HG03139 (cell line): ENCODE measurements around the gene EPC2.

Experiments used
- ATAC-seq: cut with Tn5 transposase; IDR thresholded peaks from one replicate; pipeline ENCODE4 v1.9.1; 2021; ENCODE audit not compliant: unreplicated experiment

Gene EPC2, protein sequence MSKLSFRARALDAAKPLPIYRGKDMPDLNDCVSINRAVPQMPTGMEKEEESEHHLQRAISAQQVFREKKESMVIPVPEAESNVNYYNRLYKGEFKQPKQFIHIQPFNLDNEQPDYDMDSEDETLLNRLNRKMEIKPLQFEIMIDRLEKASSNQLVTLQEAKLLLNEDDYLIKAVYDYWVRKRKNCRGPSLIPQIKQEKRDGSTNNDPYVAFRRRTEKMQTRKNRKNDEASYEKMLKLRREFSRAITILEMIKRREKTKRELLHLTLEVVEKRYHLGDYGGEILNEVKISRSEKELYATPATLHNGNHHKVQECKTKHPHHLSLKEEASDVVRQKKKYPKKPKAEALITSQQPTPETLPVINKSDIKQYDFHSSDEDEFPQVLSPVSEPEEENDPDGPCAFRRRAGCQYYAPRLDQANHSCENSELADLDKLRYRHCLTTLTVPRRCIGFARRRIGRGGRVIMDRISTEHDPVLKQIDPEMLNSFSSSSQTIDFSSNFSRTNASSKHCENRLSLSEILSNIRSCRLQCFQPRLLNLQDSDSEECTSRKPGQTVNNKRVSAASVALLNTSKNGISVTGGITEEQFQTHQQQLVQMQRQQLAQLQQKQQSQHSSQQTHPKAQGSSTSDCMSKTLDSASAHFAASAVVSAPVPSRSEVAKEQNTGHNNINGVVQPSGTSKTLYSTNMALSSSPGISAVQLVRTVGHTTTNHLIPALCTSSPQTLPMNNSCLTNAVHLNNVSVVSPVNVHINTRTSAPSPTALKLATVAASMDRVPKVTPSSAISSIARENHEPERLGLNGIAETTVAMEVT

DNA sequence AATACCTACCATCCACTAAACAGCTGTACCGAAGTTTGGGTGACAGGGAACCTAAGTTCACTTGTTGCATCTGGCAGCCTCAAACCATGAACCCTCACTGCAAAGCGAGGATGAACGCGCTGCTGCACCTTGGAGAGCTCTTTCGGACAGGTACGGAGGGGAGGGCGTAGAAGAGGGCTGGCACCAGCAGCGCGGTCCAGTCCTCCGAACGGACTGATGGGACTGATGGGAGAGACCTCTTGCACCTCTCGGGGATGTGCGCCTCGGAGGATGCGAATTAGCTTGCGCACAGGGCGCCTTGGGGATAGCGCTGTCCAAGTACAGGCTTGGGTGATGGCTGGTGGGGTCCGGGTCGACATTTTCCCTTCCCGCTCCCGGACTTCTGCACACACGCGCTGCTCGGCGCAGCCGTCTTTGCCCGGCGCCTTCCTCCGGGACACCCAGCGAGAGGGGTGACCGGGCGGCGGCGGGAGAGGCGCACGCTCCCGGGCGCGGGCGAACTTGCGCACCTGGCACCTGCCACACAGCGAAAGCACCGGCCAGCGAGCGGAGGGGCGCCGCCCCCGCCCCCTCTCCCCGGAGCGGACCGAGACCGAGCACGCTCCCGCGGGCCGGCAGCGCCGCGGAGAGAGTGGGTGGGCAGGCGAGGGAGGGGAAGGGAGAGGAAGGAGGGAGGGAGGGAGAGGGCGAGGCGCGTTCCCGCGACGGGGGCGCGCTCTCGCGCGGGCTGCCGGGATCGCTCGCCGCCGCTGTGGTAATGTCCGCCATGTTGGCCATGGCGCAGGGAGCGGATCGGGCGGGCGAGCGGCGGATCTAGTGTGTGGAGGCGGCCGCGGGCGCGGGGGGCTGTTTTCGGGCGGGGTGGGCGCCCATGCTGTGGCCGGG lies at the start of gene EPC2:
Gene EPC2 (plus strand): TSS at position 754 of the 885 bp plus-strand sequence. CDS start 267 bp downstream, outside the sequence.
- peak; percentile 52 for ATAC-seq

GRCh38 chr2:148596018-148596417 lies 48.5 kb upstream of the EPC2 start:
- no peak for ATAC-seq

DNA sequence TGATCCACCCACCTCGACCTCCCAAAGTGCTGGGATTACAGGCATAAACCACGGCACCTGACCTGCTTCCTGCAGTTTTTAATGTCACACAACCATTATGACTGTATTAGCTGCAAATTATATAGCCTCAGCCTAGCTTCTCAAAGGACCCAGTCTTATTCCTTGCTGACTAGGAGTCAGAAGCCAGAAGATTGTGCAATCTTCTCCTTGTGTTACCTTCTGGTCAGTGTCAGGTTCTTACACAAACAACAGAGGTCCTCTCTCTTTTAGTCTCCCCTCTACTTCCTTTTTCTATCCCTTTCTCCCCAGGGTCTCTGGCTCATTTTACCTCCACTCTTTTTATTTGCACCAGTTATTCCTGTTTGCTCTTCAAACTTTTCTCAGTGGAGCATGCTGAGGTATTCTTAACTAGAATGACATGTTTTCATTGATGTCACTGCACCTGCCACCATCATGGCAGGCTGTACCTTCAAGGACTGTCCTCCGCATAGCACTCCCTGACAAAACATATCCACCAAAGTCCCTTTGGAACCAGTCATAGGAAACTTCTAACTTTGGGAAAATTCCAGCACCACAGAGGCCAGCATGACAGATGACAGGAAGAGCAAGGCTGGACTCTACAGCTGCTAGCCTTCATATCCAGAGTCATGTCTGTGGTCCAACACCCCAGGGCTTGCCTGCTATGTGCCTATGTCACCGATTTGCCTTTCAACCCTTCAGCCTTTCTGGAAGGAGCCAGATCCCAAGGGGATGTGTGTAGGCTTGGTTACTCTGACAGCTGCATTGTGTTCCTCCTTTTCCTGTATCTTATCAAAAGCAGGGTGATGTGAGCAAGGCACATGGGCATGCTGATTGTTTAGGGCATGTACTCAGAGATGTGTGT lies 45.2 kb upstream of the EPC2 start:
- ATAC-seq, result no peak

- no peak for ATAC-seq
Measured at GRCh38 chr2:148602885-148603561, 41.5 kb upstream of the EPC2 start.

DNA sequence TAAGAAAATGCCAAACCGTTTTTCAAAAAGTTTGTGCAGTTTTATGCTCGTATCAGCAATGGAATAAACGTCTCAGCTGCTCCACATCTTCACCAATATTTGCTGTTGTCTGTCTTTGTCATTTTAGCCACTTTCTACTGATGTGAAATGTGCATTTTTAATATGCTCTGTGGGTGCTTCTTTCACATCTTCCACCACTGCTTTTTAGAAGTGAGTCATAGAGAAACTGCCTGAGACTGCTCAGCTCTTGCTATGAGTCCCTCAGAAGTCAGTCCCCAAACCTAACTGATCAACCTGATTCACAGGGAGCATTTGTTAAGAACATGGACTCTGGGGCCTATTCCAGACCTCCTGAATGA lies 41.0 kb upstream of the EPC2 start:
- ATAC-seq, result peak; percentile 97

GRCh38 chr2:148604927-148605326 lies 39.6 kb upstream of the EPC2 start:
- no peak for ATAC-seq

DNA sequence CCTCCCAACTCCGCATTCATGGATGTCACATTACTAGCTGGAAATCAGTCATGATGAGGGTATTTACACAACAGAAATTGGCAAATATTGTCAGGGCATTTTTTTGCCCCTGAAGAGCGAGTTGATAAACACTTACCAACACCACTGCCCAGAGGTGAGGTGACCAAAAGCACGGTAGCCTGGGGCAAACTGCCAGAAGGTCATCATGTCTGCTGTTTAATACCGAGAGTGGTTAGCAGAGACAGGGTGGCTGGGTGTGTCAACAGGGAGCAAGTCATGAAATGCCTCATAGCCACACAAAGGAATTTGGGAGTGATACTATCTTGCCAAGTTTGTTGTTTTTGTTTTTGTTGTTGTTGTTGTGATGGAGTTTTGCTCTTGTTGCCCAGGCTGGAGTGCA lies 37.0 kb upstream of the EPC2 start:
- ATAC-seq, result no peak

DNA sequence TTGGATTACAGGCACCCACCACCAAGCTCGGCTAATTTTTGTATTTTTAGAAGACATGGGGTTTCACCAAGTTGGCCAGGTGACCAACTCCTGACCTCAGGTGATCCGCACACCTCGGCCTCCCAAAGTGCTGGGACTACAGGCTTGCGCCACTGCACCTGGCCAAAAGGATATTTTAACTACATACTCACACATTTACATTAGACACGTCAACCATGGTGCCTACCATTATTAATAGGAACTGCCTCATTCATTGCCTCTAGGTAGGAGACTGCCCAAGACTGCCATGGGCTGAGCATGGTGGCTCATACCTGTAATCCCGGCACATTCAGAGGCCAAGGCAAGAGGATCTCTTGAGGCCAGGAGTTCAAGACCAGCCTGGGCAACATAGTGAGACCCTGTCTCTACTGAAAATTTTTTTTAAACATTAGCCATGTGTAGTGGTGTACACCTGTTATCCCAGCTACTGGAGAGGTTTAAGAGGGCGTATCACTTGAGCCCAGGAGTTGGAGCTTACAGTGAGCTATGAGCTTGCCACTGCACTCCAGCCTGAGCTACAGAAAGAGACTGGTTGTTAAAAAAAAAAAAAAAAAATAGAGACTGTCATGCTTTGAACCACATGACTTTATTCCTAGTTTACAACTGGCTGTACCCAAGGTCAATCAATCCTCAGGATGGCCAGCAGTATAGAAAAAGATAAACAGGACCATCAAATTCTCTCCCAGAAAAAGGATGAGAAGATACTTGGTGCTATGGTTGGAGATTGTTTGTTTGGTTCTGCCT lies 31.1 kb upstream of the EPC2 start:
- no peak for ATAC-seq

- peak; percentile 31 for ATAC-seq
Measured at GRCh38 chr2:148614014-148614321, 30.6 kb upstream of the EPC2 start.

DNA sequence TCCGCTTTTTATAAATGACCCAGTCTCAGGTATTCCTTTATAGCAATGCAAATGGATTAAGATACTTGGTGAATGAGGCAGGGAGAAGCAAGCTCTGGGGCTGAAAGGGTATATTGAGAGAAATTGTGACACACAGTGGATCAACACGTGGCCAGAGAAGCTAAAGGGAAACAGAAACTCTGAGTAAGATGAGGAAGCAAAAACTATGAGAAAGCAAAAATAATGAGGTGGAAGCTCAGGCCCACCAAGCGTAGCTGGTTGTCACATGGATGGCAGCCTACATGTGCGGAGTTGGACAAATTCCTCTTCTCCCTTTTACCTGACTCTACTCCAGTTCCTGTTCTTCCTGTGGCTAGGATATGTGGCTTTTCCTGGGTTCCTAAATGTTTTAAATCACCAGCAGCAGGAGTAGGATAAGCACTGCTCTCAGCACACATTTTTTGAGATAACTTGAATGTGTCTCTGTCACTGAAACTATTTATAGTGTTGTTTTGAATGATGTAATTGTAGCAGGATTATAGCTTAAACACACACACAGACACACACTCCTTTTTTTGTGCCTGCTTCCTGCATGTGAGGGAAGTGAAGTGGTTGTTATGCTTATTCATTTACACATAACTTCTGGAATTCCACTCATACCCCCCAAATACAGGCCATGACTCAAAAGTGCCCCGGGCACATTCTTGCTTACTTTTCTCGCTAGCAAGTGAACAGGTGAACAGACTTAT lies 30.1 kb upstream of the EPC2 start:
- peak; percentile 92 for ATAC-seq

DNA sequence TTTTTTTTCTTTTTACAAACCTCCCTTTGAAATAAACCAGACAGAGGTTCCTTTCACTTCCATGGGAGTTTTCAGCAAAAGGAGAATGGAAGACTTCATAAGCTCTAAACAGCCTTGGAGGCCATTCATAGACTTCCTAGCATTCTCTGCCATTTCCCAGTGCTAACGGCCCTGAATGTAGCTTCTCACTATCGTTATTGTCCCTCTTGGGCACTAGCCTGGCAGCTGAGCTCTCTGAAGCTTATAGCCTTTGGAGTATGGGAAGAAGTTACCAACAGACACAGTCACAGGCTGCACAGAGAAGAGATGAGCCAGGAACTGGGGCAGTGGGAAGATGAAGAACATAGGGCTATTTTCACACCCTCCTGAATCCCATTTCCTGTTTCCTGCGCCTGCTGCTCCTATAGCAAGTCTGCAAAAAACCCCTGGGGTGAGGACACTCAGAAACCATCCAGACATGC lies 29.1 kb upstream of the EPC2 start:
- no peak for ATAC-seq

- no peak for ATAC-seq
Measured at GRCh38 chr2:148616662-148617061, 27.9 kb upstream of the EPC2 start.

DNA sequence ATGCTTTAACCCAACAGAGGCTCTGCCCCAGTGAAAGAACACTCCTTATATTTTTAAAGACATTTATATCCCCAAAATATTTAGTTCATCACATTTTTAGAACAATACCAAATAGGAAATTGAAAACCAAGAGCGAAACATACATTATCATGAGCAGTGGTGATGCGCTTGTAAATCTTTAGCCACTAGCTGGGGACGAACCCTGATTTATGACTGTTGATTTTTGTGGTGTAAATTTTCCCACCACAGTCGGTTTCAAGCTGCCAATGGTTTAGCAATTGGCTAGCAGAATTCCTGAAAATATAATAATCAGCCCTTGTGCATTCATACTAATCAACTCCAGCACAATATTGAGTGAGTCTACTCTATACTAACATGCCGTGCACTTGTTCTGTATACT lies 27.3 kb upstream of the EPC2 start:
- ATAC-seq, result no peak

DNA sequence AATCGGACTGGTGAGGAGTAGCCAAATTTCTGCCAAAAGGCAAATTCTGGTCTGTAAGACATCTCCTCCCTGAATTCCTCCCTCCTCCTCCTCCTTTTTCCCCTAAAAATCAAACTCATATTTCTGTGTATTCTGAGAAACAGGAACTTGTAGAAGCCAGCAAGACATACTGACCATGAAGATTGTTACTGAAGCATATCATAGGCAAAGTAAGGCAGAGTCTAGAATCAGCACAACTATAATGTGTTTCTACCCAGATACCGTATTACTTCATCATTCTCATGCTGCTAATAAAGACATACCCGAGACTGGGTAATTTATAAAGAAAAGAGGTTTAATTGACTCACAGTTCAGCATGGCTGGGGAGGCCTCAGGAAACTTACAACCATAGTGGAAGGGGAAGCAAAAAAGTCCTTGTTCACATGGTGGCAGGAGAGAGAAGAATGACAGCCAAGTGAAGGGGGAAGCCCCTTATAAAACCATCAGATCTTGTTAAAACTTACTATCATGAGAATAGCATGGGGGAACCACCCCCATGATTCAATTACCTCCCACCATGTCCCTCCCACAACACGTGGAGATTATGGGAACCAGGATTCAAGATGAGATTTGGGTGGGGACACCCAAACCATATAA lies 24.9 kb upstream of the EPC2 start:
- ATAC-seq, result no peak

DNA sequence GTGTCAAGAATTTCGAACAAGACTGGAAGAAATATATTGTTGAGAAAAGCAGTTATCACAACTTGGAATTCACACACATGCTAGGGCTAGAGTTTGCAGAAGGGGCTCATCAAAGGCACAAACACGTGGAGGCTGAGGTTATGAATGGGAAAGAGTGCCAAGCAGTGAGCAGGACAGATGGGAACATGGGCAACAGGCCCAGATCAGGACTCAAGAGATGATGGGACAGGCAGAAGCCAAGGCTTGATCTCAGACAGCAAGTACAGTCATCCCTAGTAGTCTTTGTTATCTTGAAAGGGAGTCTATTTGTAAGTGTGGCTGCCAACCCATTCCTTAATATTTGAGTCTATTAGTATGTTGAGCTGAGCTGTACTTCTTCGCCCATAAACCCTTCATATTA lies 22.2 kb upstream of the EPC2 start:
- ATAC-seq, result no peak

DNA sequence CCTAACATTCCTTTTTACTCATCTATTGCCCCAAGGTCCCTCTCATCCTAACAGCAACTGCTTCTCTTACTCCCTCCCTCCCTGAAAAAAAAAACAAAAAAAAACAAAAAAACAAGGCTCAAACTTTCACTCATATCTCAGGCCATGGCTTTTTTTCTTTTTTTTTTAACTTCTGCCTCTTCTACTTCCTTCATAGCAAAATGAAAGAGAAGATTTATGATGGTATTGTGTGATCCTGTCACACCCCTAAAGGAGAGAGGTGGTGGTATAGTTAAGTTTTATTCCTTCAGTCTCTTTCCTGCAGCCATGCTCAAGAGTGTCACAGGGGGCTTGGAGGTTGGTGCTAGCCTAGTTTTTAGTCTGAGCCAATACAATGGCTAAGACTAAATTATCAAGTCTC lies 21.5 kb upstream of the EPC2 start:
- no peak for ATAC-seq

DNA sequence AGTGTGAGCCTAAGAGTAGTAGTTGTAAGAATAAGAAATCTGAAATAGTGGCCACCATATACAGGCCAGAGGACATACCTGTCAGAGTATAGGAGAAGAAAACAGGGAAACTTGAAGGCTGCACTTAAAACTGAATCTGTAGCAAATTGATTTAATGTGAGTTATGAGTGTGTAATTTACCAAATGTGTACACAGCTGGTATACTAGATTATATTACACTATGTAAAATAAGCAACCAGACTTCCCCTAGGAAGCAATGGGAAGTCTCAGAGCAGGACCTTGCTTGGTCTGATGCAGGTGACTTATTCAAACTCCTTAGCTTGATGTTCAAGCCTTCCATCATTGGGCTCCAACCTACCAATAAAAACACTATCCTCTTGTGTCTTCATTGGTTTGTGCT lies 17.3 kb upstream of the EPC2 start:
- no peak for ATAC-seq

GRCh38 chr2:148634749-148635148 lies 9.8 kb upstream of the EPC2 start:
- no peak for ATAC-seq
